ENCODE data around the gene NAT9.
A peak's percentile ranks its signal among the peaks of the same experiment; 100 is the strongest.

NAT9 gene

DNA sequence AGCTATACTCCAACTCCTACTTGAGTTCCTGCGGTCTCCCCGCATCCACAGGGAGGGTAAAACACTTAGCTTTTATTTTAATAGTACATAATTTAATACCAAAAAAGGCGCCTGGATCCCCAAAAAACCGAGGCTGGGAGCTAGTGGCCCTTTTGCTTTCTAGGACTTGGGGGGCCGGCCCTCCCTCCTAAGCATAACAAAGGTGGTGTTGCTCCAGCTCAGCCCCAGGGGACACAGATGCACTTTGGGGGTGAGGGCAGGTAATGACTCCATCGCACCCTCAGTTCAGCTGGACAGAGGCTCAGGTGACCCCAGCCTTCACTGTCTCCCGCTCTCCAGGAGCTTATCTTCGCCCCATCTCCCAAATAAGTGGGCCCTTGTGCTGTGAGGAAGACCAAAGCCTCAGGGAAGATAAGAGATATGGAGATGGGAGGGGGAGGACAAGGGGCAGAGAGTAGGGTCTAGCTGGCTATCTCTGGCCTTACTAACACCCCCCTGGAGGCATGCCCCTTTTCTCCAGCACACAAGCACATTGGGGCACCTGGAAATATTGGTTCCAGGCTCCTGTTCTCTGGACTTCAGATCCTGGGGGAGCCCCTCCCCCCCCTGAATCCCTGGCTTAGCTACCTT is 30.5 kb downstream of the NAT9 start:
- H3K79me1 ChIP-seq (ENCODE audit: low read length), result peaks cover 11% of the 10 kb centered on the region
- peaks cover 37 to 44% of the 10 kb centered on the region in 2 experiments for H3K4me1 ChIP-seq (ENCODE audit: control insufficient read depth in 1 of 2, insufficient read depth in 2 of 2, low read length in 2 of 2)
- WGBS (ENCODE audit: extremely low coverage, insufficient coverage, insufficient read length), result no CpG with 5 or more reads among the region's 8 CpGs
- no peak overlapping the region for H3K27ac ChIP-seq (ENCODE audit: low read depth, low read length)
- H3K27me3 ChIP-seq (ENCODE audit: insufficient read depth, low read length), result no peaks in the 10 kb centered on the region
- H2AK5ac ChIP-seq (ENCODE audit: low read length), result no peak overlapping the region
- H4K91ac ChIP-seq (ENCODE audit: low read depth, low read length), result no peak overlapping the region
- H3K4ac ChIP-seq (ENCODE audit: low read depth, low read length), result no peak overlapping the region
- no peak overlapping the region for H2BK12ac ChIP-seq (ENCODE audit: low read length)
- H3K4me3 ChIP-seq (ENCODE audit: low read depth, low read length), result no peak overlapping the region
- peaks cover 17% of the 10 kb centered on the region for H3K79me2 ChIP-seq (ENCODE audit: control insufficient read depth, insufficient read depth, low read length, poor library complexity)
- H3K14ac ChIP-seq (ENCODE audit: low read length), result no peak overlapping the region
- H3K36me3 ChIP-seq (ENCODE audit: control insufficient read depth in 1 of 2, insufficient read depth in 2 of 2, low read length in 2 of 2), result no peaks in the 10 kb centered on the region
- H4K8ac ChIP-seq (ENCODE audit: low read depth, low read length), result no peak overlapping the region
- H3K9me3 ChIP-seq (ENCODE audit: insufficient read depth, low read depth, low read length), result peaks cover 3% of the 10 kb centered on the region
- H3K18ac ChIP-seq (ENCODE audit: low read length), result no peak overlapping the region
- no peak overlapping the region for H2BK5ac ChIP-seq (ENCODE audit: low read depth, low read length, poor library complexity)
- H4K12ac ChIP-seq (ENCODE audit: low read depth, low read length), result no peak overlapping the region
- H3K23ac ChIP-seq (ENCODE audit: low read length), result no peak overlapping the region
- no peak for DNase-seq
- no peak overlapping the region for H2AFZ ChIP-seq (ENCODE audit: insufficient read depth, low read length, poor library complexity)
- H3K9ac ChIP-seq (ENCODE audit: low read length), result no peak overlapping the region
- H3K4me2 ChIP-seq (ENCODE audit: low read length), result no peak overlapping the region
- H2BK120ac ChIP-seq (ENCODE audit: insufficient read depth, low read length, poor library complexity), result no peak overlapping the region

DNA sequence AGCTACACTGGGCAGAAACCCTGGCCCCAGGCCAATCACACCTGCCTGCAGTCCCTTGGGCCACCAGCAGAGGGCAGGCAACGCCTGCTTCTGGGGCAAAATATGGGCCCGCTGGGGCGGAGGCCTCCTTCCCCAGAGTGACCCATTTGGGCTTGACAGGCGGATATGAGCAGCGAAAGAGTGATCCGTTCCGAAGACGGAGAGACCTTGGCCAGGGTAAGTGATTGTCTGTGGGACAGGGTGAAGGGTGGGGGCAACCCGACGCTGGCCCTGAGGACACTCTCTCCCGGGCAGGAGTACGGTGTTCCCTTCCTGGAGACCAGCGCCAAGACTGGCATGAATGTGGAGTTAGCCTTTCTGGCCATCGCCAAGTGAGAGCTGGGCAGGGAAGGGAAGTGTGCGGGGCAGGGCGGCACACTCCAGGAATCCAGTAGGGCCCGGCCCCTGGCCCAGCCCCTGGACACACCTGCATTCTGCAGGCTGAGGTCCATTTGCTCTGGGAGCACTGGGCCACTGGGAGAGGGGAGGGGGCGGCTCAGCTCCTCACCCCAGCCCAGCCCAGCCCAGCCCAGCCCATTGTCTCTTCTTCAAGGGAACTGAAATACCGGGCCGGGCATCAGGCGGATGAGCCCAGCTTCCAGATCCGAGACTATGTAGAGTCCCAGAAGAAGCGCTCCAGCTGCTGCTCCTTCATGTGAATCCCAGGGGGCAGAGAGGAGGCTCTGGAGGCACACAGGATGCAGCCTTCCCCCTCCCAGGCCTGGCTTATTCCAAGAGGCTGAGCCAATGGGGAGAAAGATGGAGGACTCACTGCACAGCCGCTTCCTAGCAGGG is 31.2 kb downstream of the NAT9 start:
- Histone ChIP-seq H2BK5ac (ENCODE audit: low read depth, low read length, poor library complexity) (no peak overlapping the region), H4K8ac (ENCODE audit: low read depth, low read length) (no peak overlapping the region), H3K27ac (ENCODE audit: low read depth, low read length) (no peak overlapping the region), H3K4me3 (ENCODE audit: low read depth, low read length) (no peak overlapping the region), H3K9ac (ENCODE audit: low read length) (no peak overlapping the region), H3K9me3 (ENCODE audit: insufficient read depth, low read depth, low read length) (peaks cover 3% of the 10 kb centered on the region), H2BK12ac (ENCODE audit: low read length) (no peak overlapping the region), H4K91ac (ENCODE audit: low read depth, low read length) (no peak overlapping the region), H3K4me1 (ENCODE audit: control insufficient read depth in 1 of 2, insufficient read depth in 2 of 2, low read length in 2 of 2) (peaks cover 32 to 38% of the 10 kb centered on the region in 2 experiments), H3K23ac (ENCODE audit: low read length) (no peak overlapping the region), H2AFZ (ENCODE audit: insufficient read depth, low read length, poor library complexity) (no peak overlapping the region), H3K4ac (ENCODE audit: low read depth, low read length) (no peak overlapping the region), H3K18ac (ENCODE audit: low read length) (no peak overlapping the region), H2BK120ac (ENCODE audit: insufficient read depth, low read length, poor library complexity) (no peak overlapping the region), H2AK5ac (ENCODE audit: low read length) (no peak overlapping the region), H3K79me2 (ENCODE audit: control insufficient read depth, insufficient read depth, low read length, poor library complexity) (peaks cover 12% of the 10 kb centered on the region), H3K4me2 (ENCODE audit: low read length) (peak overlapping the region; percentile 39), H3K36me3 (ENCODE audit: control insufficient read depth in 1 of 2, insufficient read depth in 2 of 2, low read length in 2 of 2) (no peaks in the 10 kb centered on the region), H3K14ac (ENCODE audit: low read length) (no peak overlapping the region), H3K79me1 (ENCODE audit: low read length) (peaks cover 11% of the 10 kb centered on the region), H3K27me3 (ENCODE audit: insufficient read depth, low read length) (no peaks in the 10 kb centered on the region), H4K12ac (ENCODE audit: low read depth, low read length) (no peak overlapping the region)
- no CpG with 5 or more reads among the region's 24 CpGs for WGBS (ENCODE audit: extremely low coverage, insufficient coverage, insufficient read length)
- DNase-seq, result peak; percentile 83 to 94

DNA sequence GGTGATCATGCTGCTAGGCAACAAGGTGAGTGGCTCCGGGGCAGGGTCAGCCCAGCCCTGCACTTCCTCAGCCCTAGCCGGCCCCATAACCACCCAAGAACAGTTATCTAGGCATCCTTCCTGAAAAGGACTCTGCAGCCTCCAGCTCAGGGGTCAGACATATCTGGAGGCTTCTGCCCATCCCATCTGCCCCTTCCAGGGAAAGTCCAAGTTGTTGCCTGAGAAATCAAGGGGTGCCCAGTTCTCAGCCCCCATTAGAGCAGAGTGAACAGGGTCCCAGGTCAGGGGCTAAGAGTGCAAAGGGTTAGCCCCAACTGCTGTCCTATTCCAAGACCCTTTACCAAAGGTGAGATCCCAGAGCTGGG is 31.8 kb downstream of the NAT9 start:
- Histone ChIP-seq H3K9ac (ENCODE audit: low read length) (no peak overlapping the region), H2BK120ac (ENCODE audit: insufficient read depth, low read length, poor library complexity) (no peak overlapping the region), H3K9me3 (ENCODE audit: insufficient read depth, low read depth, low read length) (peaks cover 3% of the 10 kb centered on the region), H4K91ac (ENCODE audit: low read depth, low read length) (no peak overlapping the region), H3K27ac (ENCODE audit: low read depth, low read length) (no peak overlapping the region), H3K79me2 (ENCODE audit: control insufficient read depth, insufficient read depth, low read length, poor library complexity) (peaks cover 8% of the 10 kb centered on the region), H2BK5ac (ENCODE audit: low read depth, low read length, poor library complexity) (no peak overlapping the region), H3K23ac (ENCODE audit: low read length) (no peak overlapping the region), H3K18ac (ENCODE audit: low read length) (no peak overlapping the region), H2BK12ac (ENCODE audit: low read length) (no peak overlapping the region), H3K27me3 (ENCODE audit: insufficient read depth, low read length) (no peaks in the 10 kb centered on the region), H3K4ac (ENCODE audit: low read depth, low read length) (no peak overlapping the region), H3K4me1 (ENCODE audit: control insufficient read depth in 1 of 2, insufficient read depth in 2 of 2, low read length in 2 of 2) (peaks cover 29 to 33% of the 10 kb centered on the region in 2 experiments), H2AK5ac (ENCODE audit: low read length) (no peak overlapping the region), H3K4me3 (ENCODE audit: low read depth, low read length) (no peak overlapping the region), H2AFZ (ENCODE audit: insufficient read depth, low read length, poor library complexity) (no peak overlapping the region), H4K8ac (ENCODE audit: low read depth, low read length) (no peak overlapping the region), H4K12ac (ENCODE audit: low read depth, low read length) (no peak overlapping the region), H3K36me3 (ENCODE audit: control insufficient read depth in 1 of 2, insufficient read depth in 2 of 2, low read length in 2 of 2) (no peaks in the 10 kb centered on the region), H3K79me1 (ENCODE audit: low read length) (peaks cover 11% of the 10 kb centered on the region), H3K14ac (ENCODE audit: low read length) (no peak overlapping the region), H3K4me2 (ENCODE audit: low read length) (no peak overlapping the region)
- WGBS (ENCODE audit: extremely low coverage, insufficient coverage, insufficient read length), result no CpG with 5 or more reads among the region's 2 CpGs
- no peak for DNase-seq

DNA sequence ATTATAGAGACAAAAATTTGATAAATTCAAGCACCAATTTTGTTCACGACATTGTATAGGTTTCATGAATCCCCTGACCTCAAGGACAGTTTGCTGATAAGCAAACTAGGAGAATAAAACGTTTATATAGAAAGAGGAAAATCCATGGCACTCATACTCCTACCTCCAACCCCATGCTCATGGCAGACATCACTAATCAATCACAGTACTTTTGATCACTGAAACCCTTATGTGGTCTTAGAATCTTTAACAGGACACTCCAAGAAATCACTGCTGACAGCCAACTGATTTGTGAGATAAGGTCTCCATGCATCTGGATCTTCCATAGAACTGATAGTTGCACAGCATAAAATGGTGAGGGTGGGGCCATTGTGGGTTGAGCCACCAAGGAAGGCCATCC is 32.4 kb downstream of the NAT9 start:
- Histone ChIP-seq H3K9ac (ENCODE audit: low read length) (no peak overlapping the region), H2AK5ac (ENCODE audit: low read length) (no peak overlapping the region), H2BK120ac (ENCODE audit: insufficient read depth, low read length, poor library complexity) (no peak overlapping the region), H3K9me3 (ENCODE audit: insufficient read depth, low read depth, low read length) (peaks cover 3% of the 10 kb centered on the region), H2AFZ (ENCODE audit: insufficient read depth, low read length, poor library complexity) (no peak overlapping the region), H3K18ac (ENCODE audit: low read length) (no peak overlapping the region), H3K79me1 (ENCODE audit: low read length) (peaks cover 7% of the 10 kb centered on the region), H3K79me2 (ENCODE audit: control insufficient read depth, insufficient read depth, low read length, poor library complexity) (peaks cover 2% of the 10 kb centered on the region), H4K12ac (ENCODE audit: low read depth, low read length) (no peak overlapping the region), H3K23ac (ENCODE audit: low read length) (no peak overlapping the region), H3K4ac (ENCODE audit: low read depth, low read length) (no peak overlapping the region), H3K27ac (ENCODE audit: low read depth, low read length) (no peak overlapping the region), H4K91ac (ENCODE audit: low read depth, low read length) (no peak overlapping the region), H2BK12ac (ENCODE audit: low read length) (no peak overlapping the region), H4K8ac (ENCODE audit: low read depth, low read length) (no peak overlapping the region), H3K27me3 (ENCODE audit: insufficient read depth, low read length) (no peaks in the 10 kb centered on the region), H3K4me2 (ENCODE audit: low read length) (no peak overlapping the region), H3K14ac (ENCODE audit: low read length) (no peak overlapping the region), H3K36me3 (ENCODE audit: control insufficient read depth in 1 of 2, insufficient read depth in 2 of 2, low read length in 2 of 2) (no peaks in the 10 kb centered on the region), H3K4me1 (ENCODE audit: control insufficient read depth in 1 of 2, insufficient read depth in 2 of 2, low read length in 2 of 2) (peaks cover 29 to 32% of the 10 kb centered on the region in 2 experiments), H2BK5ac (ENCODE audit: low read depth, low read length, poor library complexity) (no peak overlapping the region), H3K4me3 (ENCODE audit: low read depth, low read length) (no peak overlapping the region)
- WGBS (ENCODE audit: extremely low coverage, insufficient coverage, insufficient read length), result no CpG with 5 or more reads among the region's 2 CpGs
- no peak for DNase-seq

All from trophoblast cell (in vitro differentiated cells and primary cell).